ENCODE results near the gene TSPAN6.

TSPAN6 gene

GRCh38 chrX:100647739-100648138 is 11.1 kb upstream of the TSPAN6 start:
- DNase-seq (ENCODE audit: low spot score): no peak

GRCh38 chrX:100647095-100647494 is 10.5 kb upstream of the TSPAN6 start:
- DNase-seq (ENCODE audit: low spot score): peak; percentile 29

GRCh38 chrX:100645106-100645505 is 8.5 kb upstream of the TSPAN6 start:
- no peak for DNase-seq (ENCODE audit: low spot score)

- peak; percentile 72 for DNase-seq (ENCODE audit: low spot score)
Measured at GRCh38 chrX:100643956-100644860, 7.6 kb upstream of the TSPAN6 start, which contains the start of gene SRPX2. Gene SRPX2 (plus strand): TSS chrX:100644199. CDS start chrX:100646323, 2,124 bp downstream.

GRCh38 chrX:100643212-100643611 is 6.6 kb upstream of the TSPAN6 start:
- DNase-seq (ENCODE audit: low spot score): no peak

GRCh38 chrX:100642290-100642689 is 5.7 kb upstream of the TSPAN6 start:
- DNase-seq (ENCODE audit: low spot score): no peak

GRCh38 chrX:100635989-100636320 is 651 bp downstream of the TSPAN6 start:
- no peak for DNase-seq (ENCODE audit: low spot score)

GRCh38 chrX:100635040-100635439 is 1.6 kb downstream of the TSPAN6 start:
- DNase-seq (ENCODE audit: low spot score): no peak

GRCh38 chrX:100625985-100626491 is 10.6 kb downstream of the TSPAN6 start:
- DNase-seq (ENCODE audit: low spot score): no peak

GRCh38 chrX:100623001-100623400 is 13.6 kb downstream of the TSPAN6 start:
- no peak for DNase-seq (ENCODE audit: low spot score)

GRCh38 chrX:100615005-100615404 is 21.6 kb downstream of the TSPAN6 start:
- DNase-seq (ENCODE audit: low spot score): peak; percentile 45

- DNase-seq (ENCODE audit: low spot score): no peak
Measured at GRCh38 chrX:100611951-100612350, 24.7 kb downstream of the TSPAN6 start.

GRCh38 chrX:100609591-100609990 is 27.0 kb downstream of the TSPAN6 start:
- DNase-seq (ENCODE audit: low spot score): no peak

- DNase-seq (ENCODE audit: low spot score): no peak
Measured at GRCh38 chrX:100606753-100607152, 29.9 kb downstream of the TSPAN6 start.

- no peak for DNase-seq (ENCODE audit: low spot score)
Measured at GRCh38 chrX:100600758-100601157, 35.8 kb downstream of the TSPAN6 start.

GRCh38 chrX:100600340-100600739 is 36.3 kb downstream of the TSPAN6 start:
- no peak for DNase-seq (ENCODE audit: low spot score)

- DNase-seq (ENCODE audit: low spot score): no peak
Measured at GRCh38 chrX:100599456-100599855, 37.1 kb downstream of the TSPAN6 start.

- no peak for DNase-seq (ENCODE audit: low spot score)
Measured at GRCh38 chrX:100596601-100597000, 40.0 kb downstream of the TSPAN6 start.

- DNase-seq (ENCODE audit: low spot score): no peak
Measured at GRCh38 chrX:100593581-100593980, 43.0 kb downstream of the TSPAN6 start.

- DNase-seq (ENCODE audit: low spot score): no peak
Measured at GRCh38 chrX:100593126-100593525, 43.5 kb downstream of the TSPAN6 start.

- no peak for DNase-seq (ENCODE audit: low spot score)
Measured at GRCh38 chrX:100591256-100592051, 45.2 kb downstream of the TSPAN6 start.

- DNase-seq (ENCODE audit: low spot score): no peak
Measured at GRCh38 chrX:100587861-100588260, 48.7 kb downstream of the TSPAN6 start.

GRCh38 chrX:100586747-100587146 is 49.9 kb downstream of the TSPAN6 start:
- DNase-seq (ENCODE audit: low spot score): no peak
